A549 treated with Mapracorat at 1 μM for 4 hours (cell line): ENCODE data around the gene ADGRL2. TPM values are rescaled to one million over a fixed set of nuclear protein-coding genes. Genes with fewer than 3 reads are reported as not detected.

Source experiments
- total RNA-seq: library from RNA; stranded (reverse); fragments of 200-300 nt; extraction: Qiagen RNA extraction; gene quantifications from 5 replicates; pipeline ENCODE4 v1.2.3, GENCODE V29; 2022

The ADGRL2 gene
- total RNA-seq, result 7.8 to 10.3 TPM (median 8.3 TPM) in 5 replicates

DNA sequence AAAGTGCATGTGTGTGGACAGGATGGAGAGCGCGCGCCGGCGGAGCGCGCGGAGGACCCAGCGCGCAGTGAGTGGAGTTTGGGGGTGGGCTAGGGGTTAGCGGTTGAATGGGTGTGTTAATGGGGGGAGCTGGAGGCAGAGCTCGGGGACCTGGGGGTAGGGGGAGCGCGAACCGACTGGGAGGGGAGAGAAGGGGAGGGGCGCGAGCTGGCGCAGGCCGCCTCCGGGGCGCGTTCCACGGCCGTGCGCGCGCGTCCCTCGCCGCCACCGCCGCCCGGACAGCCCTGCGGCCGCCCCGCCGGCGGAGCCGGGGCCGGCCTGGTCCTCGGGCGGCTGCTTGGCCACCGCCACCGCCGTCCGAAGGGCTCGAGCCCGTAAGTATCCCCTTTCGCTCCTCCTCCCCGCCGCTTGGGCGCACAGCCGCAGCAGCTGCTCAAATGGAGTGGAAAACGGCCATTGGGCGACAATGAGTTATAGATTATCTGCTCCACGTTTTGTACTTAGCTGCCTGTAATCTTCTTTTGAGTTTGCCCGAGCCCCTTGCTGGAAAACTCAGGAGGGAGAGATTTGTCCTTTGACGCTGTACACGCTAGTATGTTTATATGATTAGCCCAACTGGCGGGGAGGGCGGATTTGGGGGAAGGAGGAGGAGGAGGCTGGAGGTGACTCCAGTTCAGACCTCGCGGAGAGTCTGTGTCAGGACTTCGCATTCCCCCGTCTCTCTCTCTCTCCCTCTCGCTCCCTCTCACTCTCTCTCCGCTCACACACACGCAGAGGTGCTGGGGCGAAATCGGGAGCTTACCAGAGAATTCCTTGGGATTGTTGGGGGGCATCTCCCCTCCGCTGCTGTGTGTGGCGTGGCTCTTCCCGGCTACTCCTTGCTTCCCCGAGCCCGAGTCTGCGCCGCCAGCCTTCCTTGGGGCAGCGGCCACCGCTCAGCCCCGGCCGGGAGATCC, at the start of gene ADGRL2:
ADGRL2 (plus strand) TSS at position 240 of the 956 bp plus-strand sequence. CDS start 36,051 bp downstream, outside the sequence.

